ENCODE results near the gene DDX52. TPM values are rescaled to one million over a fixed set of nuclear protein-coding genes. Genes with fewer than 3 reads are reported as not detected.

Gene DDX52, protein sequence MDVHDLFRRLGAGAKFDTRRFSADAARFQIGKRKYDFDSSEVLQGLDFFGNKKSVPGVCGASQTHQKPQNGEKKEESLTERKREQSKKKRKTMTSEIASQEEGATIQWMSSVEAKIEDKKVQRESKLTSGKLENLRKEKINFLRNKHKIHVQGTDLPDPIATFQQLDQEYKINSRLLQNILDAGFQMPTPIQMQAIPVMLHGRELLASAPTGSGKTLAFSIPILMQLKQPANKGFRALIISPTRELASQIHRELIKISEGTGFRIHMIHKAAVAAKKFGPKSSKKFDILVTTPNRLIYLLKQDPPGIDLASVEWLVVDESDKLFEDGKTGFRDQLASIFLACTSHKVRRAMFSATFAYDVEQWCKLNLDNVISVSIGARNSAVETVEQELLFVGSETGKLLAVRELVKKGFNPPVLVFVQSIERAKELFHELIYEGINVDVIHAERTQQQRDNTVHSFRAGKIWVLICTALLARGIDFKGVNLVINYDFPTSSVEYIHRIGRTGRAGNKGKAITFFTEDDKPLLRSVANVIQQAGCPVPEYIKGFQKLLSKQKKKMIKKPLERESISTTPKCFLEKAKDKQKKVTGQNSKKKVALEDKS
- total RNA-seq, result 17.0 and 25.2 TPM in 2 replicates

DNA sequence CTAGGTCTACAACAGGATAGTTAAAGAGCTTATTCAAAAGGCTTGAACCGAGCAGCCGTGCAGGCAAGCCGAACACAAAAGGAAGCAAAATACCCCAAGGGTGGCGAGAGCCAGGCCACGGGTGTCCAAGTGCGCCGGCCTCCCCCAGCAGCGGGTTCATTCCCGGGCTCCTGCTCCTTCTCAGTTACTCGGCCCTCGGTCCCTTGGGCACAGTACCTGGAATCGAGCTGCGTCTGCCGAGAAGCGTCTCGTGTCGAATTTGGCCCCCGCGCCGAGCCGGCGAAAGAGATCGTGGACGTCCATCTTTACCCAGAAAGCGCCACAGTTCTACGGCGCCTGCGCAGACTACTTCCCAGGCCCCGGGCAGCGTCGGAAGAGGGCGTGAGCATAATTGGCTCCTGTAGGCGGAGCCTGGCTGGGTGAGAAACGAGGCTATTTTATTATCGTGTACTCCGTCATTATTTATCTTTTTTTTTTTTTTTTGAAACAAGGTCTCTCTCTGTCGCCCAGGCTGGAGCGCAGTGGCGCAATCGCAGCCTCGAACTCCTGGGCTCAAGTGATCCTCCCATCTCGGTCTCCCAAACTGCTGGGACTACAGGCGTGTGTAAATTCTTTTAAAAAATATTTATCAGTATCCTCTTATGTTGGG is at the start of gene DDX52:
TSS of gene DDX52 (minus strand) at position 329 of the 649 bp plus-strand sequence. CDS start at position 303, 26 bp downstream.

DNA sequence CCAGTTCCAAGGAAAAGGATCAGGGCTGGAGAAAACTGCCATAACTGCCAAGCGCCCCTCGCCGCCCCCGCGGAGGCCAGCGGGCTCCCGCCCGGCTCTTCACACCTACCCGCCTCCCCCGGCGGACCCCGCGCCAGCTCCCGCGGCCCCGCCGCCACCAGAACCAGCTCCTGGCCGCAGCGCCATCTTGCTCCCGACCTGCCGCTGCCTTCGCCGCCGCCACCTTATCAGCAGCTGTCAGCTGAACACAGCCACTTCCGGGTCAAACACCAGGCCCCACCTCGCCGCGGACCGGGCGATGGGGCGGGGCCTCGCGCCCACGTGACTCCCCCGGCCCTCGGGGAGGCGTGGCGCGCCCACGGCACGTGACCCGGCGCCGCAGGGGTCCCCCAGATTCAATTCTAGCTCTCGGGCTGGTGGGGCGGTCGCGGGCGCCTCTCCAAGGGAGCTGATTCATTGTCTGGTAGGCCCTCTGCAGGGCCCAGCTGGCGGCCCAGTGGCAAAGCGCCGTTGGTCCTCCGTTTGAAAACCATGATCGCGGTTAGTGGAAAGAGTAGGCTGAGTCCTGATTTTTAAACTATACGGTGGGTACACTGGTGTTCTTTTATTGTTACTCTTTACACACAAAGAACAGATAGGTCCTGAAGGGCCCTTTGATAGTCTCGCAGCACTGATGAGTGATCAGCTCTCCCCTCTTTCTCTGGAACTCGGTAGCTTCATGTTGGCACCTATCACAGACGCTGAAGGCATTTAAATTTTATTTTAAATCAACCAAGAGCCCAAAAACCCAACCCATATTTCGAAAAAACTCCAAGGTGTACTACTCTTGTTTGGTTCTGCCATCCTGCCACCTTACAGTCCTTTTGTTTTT is 33.8 kb downstream of the DDX52 start, which contains the start of gene SYNRG:
TSS of gene SYNRG (minus strand) at position 249 of the 871 bp plus-strand sequence. CDS start at position 186, 63 bp downstream.

Other genes starting within 250 kb of the DDX52 start
- 66.0 and 75.6 TPM in 2 replicates for gene ACACA, start 236.6 kb downstream of the DDX52 start, total RNA-seq
- 19.0 and 23.0 TPM in 2 replicates for gene TADA2A, start 236.6 kb downstream of the DDX52 start, total RNA-seq
- gene DUSP14, start 153.6 kb downstream of the DDX52 start, total RNA-seq, result 68.9 and 82.4 TPM in 2 replicates
- gene SYNRG, start 34.0 kb downstream of the DDX52 start, total RNA-seq, result 20.8 and 26.6 TPM in 2 replicates
- not detected in 2 replicates for gene HNF1B, start 101.6 kb upstream of the DDX52 start, total RNA-seq